GM12878 (cell line): ENCODE measurements around the gene OSBPL10.

Source experiments
- BMI1 ChIP-seq: fragments of 450-650 bp; IDR thresholded peaks from 2 replicates; pipeline ENCODE4 v1.6.1; 2016; ENCODE audit warnings: mild to moderate bottlenecking, moderate library complexity, borderline replicate concordance
- BRCA1 ChIP-seq: IDR thresholded peaks from 2 replicates; pipeline ENCODE4 v1.6.1; 2011; ENCODE audit warnings: low read depth, low read length, improper control_type of control experiment
- CREM ChIP-seq: IDR thresholded peaks from 2 replicates; pipeline ENCODE4 v1.6.1; 2014; ENCODE audit warnings: antibody characterized with exemption, low read depth
- CTCF ChIP-seq, 3 experiments: IDR thresholded peaks in 2 of 3; conservative IDR thresholded peaks in 1 of 3; 2 replicates each; pipeline ENCODE4 v1.5.1; 2011; ENCODE audit warnings: low read depth in 3 of 3, low read length in 3 of 3, mild to moderate bottlenecking in 3 of 3, control low read depth in 2 of 3, moderate library complexity in 2 of 3, inconsistent platforms in 1 of 3, mixed read lengths in 1 of 3; ENCODE audit not compliant: control insufficient read depth in 2 of 3, insufficient read depth in 1 of 3; ENCODE audit errors: extremely low read depth in 1 of 3
- EGR1 ChIP-seq, 2 experiments: IDR thresholded peaks; 1 replicate in 1 of 2; 2 replicates in 1 of 2; pipeline ENCODE4 v1.6.1; 2011 to 2012; ENCODE audit warnings: low read depth in 2 of 2, low read length in 2 of 2, borderline replicate concordance in 1 of 2, mild to moderate bottlenecking in 1 of 2, moderate library complexity in 1 of 2
- EP300 ChIP-seq, 2 experiments: fragments of 150-350 bp in 1 of 2; IDR thresholded peaks; 2 replicates each; pipeline ENCODE4 v1.6.1; 2011 to 2012; ENCODE audit warnings: low read depth in 2 of 2, low read length in 2 of 2, borderline replicate concordance in 1 of 2, improper control_type of control experiment in 1 of 2, inconsistent platforms in 1 of 2; ENCODE audit not compliant: control insufficient read depth in 1 of 2
- EZH2 ChIP-seq: IDR thresholded peaks from 2 replicates; pipeline ENCODE4 v1.6.1; 2012; ENCODE audit warnings: low read depth, mild to moderate bottlenecking, control low read depth, inconsistent platforms, low read length, borderline replicate concordance; ENCODE audit not compliant: control insufficient read depth
- PBX3 ChIP-seq: IDR thresholded peaks from 2 replicates; pipeline ENCODE4 v1.6.1; 2011; ENCODE audit warnings: mild to moderate bottlenecking, low read depth, low read length, moderate library complexity; ENCODE audit not compliant: insufficient replicate concordance
- SP1 ChIP-seq: IDR thresholded peaks from one replicate; pipeline ENCODE4 v1.6.1; 2011; ENCODE audit warnings: low read depth, low read length
- SUZ12 ChIP-seq: fragments of 200-600 bp; sonication (generic); IDR thresholded peaks from one replicate; pipeline ENCODE4 v1.6.1; 2018; ENCODE audit warnings: antibody characterized with exemption, mild to moderate bottlenecking; ENCODE audit not compliant: unreplicated experiment

- no peak for TF ChIP-seq BRCA1
- TF ChIP-seq CTCF (IDR thresholded peaks at IDR 0.05 in 2 of 3, conservative IDR thresholded peaks at IDR 0.05 in 1 of 3; ENCODE audit: control insufficient read depth in 2 of 3, extremely low read depth in 1 of 3, insufficient read depth in 1 of 3, low read depth in 3 of 3, low read length in 3 of 3), result no peak
- no peak for TF ChIP-seq EZH2
- TF ChIP-seq EGR1 (IDR thresholded peaks at IDR 0.05; ENCODE audit: borderline replicate concordance in 1 of 2, low read depth in 2 of 2, low read length in 2 of 2), result no peak
- TF ChIP-seq CREM, result no peak
- no peak for TF ChIP-seq SP1
- no peak for TF ChIP-seq PBX3
- no peak for TF ChIP-seq EP300 (IDR thresholded peaks at IDR 0.05; ENCODE audit: borderline replicate concordance in 1 of 2, control insufficient read depth in 1 of 2, low read depth in 2 of 2, low read length in 2 of 2)
- TF ChIP-seq BMI1, result no peak
- TF ChIP-seq SUZ12, result no peak
Observed at GRCh38 chr3:31671451-31671850, 309.6 kb downstream of the OSBPL10 start.
